CD4-positive, alpha-beta T cell treated with Interleukin-17A for 1 hour (primary cell): ENCODE data around the gene FKBP6.
"Not testable (repeated sequence)": the region's sequence is repeated elsewhere in the genome, so short reads cannot be mapped to it uniquely, and the experiment has no call there.

ENCODE experiments used
- DNase-seq: peaks from one replicate; pipeline ENCODE4 v3.0.0-alpha.2; 2020

The FKBP6 gene

GRCh38 chr7:73359746-73360375, 31.9 kb downstream of the FKBP6 start:
- no peak for DNase-seq

- not testable (repeated sequence) for DNase-seq
Measured at GRCh38 chr7:73360590-73360989, 32.6 kb downstream of the FKBP6 start.

- no peak for DNase-seq
Measured at GRCh38 chr7:73363225-73364005, 35.5 kb downstream of the FKBP6 start.

GRCh38 chr7:73364006-73364728, 36.2 kb downstream of the FKBP6 start:
- no peak for DNase-seq

GRCh38 chr7:73366127-73366526, 38.2 kb downstream of the FKBP6 start:
- DNase-seq: no peak

- no peak for DNase-seq
Measured at GRCh38 chr7:73366990-73367389, 39.0 kb downstream of the FKBP6 start.

- no peak for DNase-seq
Measured at GRCh38 chr7:73369009-73369408, 41.0 kb downstream of the FKBP6 start.

GRCh38 chr7:73369622-73370021, 41.7 kb downstream of the FKBP6 start:
- no peak for DNase-seq

DNA sequence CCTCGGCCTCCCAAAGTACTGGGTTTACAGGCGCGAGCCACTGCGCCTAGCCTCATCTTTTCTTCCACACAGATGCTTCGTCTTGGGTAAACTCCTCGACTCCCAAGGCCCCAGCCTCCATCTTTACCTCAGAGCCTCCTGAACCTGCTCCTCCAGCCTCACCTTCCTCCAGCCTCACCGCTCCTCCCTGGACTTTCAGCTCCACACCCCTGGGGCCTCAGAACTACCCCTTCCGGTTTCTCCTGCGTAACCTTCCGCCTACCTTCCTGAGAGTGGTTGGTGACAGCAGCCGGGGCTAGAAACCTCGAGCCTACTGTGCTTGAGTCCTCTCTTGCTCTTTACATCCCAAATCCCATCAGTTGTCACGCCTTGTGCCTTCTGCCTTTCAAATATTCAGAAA, 45.8 kb downstream of the FKBP6 start:
- no peak for DNase-seq

DNA sequence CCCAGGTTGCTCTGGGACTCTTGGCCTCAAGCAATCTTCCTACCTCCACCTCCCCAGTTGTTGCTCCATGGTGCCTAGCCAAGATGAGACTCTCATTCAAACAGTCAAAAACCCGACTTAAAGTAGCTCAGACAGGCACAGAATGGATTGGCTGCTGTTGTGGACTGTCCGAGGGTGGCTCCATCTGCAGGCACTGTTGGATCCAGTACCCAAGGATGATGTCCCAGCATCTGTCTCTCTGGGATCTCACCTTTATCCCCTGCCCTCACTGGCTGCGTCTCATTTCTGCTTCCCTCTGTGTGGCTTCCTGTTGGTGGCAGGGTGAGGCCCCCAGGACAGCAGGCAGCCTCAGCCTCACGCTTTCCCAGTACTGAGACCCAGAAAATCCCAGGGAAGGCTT, 48.3 kb downstream of the FKBP6 start:
- DNase-seq: not testable (repeated sequence)

DNA sequence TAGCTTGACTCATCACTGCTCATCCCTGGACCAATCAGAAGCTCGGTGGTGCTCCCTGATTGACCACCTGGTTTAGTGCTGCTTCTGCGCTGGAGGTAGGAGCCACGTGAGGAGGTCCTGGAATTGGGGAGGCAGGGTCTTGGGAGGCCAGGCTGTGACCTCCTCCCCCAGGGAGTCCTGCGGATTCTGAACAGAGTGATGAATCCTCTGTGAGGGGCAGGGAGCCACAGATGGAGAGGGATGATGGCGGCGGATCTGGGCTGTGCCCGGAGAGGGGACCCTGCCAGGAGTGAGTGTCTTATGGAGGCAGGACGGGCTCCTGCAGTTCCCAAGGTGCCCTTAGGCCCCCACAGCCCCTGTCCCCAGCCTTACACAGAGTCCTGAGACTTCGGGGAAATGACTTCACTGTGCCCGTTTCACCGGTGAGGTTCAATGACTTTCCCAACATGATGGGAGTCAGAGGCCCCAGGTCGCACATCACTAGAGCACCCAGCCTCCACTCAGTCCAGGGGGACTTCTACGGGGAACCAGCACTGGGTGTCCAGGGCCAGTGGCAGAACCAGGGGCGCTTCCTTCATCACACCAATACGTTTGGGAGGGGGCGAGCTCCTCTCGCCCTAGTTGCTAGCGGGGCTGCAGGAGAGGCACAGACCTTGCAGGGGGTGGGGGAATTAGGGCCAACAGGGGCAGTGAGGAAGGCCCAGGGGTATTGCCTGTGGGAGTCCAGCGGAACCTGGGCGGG, 48.9 kb downstream of the FKBP6 start:
- DNase-seq: no peak

DNA sequence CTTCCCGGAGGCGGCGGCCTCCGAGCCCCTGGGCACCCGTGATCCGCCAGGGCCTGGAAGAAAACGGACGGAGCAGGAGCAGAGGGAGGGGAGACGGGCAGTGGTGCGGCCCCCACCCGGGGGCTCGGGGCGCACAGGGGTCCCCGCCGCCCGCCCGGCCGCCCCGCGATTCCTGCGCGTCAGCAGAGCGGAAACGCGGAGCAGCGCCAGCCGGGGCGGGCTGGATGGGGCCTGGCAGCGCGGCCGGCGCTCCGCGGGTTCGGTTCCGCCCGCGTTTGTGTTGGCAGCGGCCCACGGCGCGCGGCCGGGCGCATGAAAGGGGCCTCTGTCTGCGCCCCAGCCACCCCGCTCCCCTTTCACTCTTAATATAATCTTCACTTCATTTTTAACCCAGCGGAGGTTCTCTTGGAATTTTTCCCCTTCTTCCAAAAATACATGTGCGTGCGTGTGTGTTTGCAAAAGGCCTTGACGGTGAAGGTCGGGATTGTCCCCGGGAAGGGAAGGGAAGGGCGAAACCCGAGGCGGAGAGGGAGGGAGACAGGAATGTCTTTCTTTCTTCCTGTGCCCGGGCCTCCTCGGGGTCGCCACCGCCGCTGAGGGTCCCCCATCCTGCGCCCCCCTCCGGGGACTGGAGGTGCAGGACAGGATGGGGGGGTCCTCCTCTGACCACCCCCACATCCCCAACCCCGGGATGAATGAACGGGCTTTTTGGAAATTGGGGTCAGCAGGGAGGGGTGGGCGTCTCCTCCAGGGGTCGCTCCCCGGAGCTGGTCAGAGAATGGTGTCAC, 49.6 kb downstream of the FKBP6 start:
- not testable (repeated sequence) for DNase-seq

GRCh38 chr7:73382934-73383503, 55.1 kb downstream of the FKBP6 start:
- no peak for DNase-seq

DNA sequence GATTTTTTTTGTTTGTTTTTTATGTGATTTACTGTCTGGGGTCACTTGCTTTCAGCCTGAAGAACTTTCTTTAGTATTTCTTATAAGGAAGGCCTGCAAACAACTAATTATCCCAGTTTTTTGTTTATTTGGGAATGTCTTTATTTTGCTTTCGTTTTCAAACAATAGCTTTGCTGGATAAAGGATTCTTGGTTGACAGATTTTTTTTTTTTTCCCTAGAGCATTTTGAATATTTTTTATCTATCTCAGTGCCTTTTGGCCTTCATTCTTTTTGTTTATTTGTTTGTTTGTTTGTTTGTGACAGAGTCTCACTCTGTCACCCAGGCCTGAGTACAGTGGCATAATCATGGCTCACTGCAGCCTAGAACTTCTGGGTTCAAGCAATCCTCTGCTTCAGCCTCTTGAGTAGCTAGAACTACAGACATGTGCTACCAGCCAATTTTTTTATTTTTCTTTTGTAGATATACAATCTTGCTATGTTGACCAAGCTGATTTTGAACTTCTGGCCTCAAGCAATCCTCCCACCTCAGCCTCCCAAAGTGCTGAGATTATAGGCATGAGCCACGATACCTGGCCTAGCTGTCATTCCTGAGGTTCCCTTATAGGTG, 59.4 kb downstream of the FKBP6 start:
- DNase-seq: no peak

- no peak for DNase-seq
Measured at GRCh38 chr7:73387908-73388414, 60.0 kb downstream of the FKBP6 start.

DNA sequence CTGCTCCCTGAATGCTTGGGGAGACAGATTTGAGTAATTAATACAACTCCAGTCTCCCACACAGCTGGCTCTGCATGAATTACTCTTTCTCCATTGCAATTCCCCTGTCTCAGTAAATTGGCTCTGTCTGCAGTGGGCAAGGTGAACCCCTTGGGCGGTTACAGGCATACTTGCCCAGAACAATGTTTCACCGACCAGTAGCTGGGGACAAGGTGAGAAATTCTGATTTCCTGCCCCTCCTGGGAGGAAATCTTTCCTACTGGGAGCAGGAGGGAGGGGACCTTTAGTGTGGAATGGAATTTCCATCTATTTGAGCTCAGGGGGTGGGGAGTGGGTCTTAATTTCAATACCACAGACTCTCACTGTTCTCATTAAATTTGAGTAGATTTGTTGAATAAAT, 63.4 kb downstream of the FKBP6 start:
- DNase-seq: no peak

DNA sequence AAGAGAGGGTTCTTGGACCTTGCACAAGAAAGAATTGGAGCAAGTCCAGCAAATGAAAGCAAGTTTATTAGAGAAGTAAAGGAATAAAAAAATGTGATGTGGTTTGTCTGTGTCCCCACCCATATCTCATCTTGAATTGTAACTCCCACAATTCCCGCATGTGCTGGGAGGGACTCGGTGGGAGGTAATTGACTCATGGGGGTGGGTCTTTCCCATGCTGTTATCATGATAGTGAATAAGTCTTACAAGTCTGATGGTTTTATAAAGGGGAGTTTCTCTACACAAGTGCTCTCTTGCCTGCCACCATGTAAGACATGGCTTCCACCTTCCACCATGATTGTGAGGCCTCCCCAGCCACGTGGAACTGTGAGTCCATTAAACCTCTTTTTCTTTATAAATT, 66.5 kb downstream of the FKBP6 start:
- DNase-seq: no peak

GRCh38 chr7:73395538-73396503, 67.9 kb downstream of the FKBP6 start:
- DNase-seq: no peak

- no peak for DNase-seq
Measured at GRCh38 chr7:73397521-73398281, 69.7 kb downstream of the FKBP6 start.
